Lower lobe of right lung (tissue), 2 donors: Measurements from ENCODE around the gene DDIT4L. TPM values are rescaled to one million over a fixed set of nuclear protein-coding genes. Genes with fewer than 3 reads are reported as not detected.

Experiments
- ATAC-seq, 2 donors: fragments of 200-7000 bp; cut with Tn5 transposase; one replicate each; pipeline ENCODE4 v1.9.1; 2020 to 2022; ENCODE audit warnings: mild to moderate bottlenecking in 2 of 2, moderate library complexity in 2 of 2
- DNase-seq: peaks from one replicate; pipeline ENCODE4 v3.0.0-alpha.2; 2020
- H3K27ac ChIP-seq: fragments of 200-600 bp; one replicate; pipeline ENCODE4 v1.8.0; 2022
- H3K27me3 ChIP-seq: fragments of 200-600 bp; one replicate; pipeline ENCODE4 v1.8.0; 2022; ENCODE audit warnings: low read depth
- H3K36me3 ChIP-seq: fragments of 200-600 bp; one replicate; pipeline ENCODE4 v1.8.0; 2022; ENCODE audit warnings: mild to moderate bottlenecking
- H3K4me1 ChIP-seq: fragments of 200-600 bp; one replicate; pipeline ENCODE4 v1.8.0; 2022
- H3K4me3 ChIP-seq: fragments of 200-600 bp; one replicate; pipeline ENCODE4 v1.8.0; 2022; ENCODE audit warnings: mild to moderate bottlenecking
- H3K9me3 ChIP-seq: fragments of 200-600 bp; one replicate; pipeline ENCODE4 v1.8.0; 2022
- CTCF ChIP-seq: fragments of 200-600 bp; IDR thresholded peaks from one replicate; pipeline ENCODE4 v1.8.0; 2022; ENCODE audit warnings: antibody characterized with exemption, mild to moderate bottlenecking
- intact Hi-C: fragments of 100-400 bp; cut with DNase I; formaldehyde crosslinking; loops from one replicate; pipeline ENCODE4 v1.11.0; 2022
- total RNA-seq: library from RNA; stranded (reverse); fragmentation: NEBNext Ultra II Directional; extraction: Animal tissue kit (Norgen Biotek cat#: 25700); gene quantifications from one replicate; pipeline ENCODE4 v1.2.1, GENCODE V29; 2021
- donor health status: DM: no; HTN: yes; CAD: no; lungs with severe emphysema.

Gene DDIT4L
- total RNA-seq, 1 donor from 2014 or later: 0.92 TPM

- no peak overlapping the region for H3K4me3 ChIP-seq
- TF ChIP-seq CTCF: no peak
- intact Hi-C loops: no loop called here
These were observed 24.5 kb downstream of the DDIT4L start for GRCh38 chr4:100165809-100166208.

GRCh38 chr4:100164808-100165760 is 25.2 kb downstream of the DDIT4L start:
- Histone ChIP-seq H3K27me3 (no peaks in the 10 kb centered on the region), H3K4me3 (no peak overlapping the region), H3K36me3 (no peaks in the 10 kb centered on the region), H3K27ac (no peak overlapping the region), H3K4me1 (no peaks in the 10 kb centered on the region), H3K9me3 (peaks cover 12% of the 10 kb centered on the region)
- no peak for TF ChIP-seq CTCF
- intact Hi-C loops: no loop called here
- ATAC-seq: no peak
- no peak for DNase-seq

More at GRCh38 chr4:100165809-100166208, 24.5 kb downstream of the DDIT4L start:
- Histone ChIP-seq H3K27me3 (no peaks in the 10 kb centered on the region), H3K27ac (no peak overlapping the region), H3K4me1 (no peaks in the 10 kb centered on the region), H3K9me3 (peaks cover 12% of the 10 kb centered on the region), H3K36me3 (no peaks in the 10 kb centered on the region)
- no peak for DNase-seq
- ATAC-seq: no peak

GRCh38 chr4:100162027-100162685 is 28.1 kb downstream of the DDIT4L start:
- DNase-seq (no peak), ATAC-seq (no peak)
- Histone ChIP-seq H3K9me3 (peaks cover 12% of the 10 kb centered on the region), H3K4me3 (no peak overlapping the region), H3K36me3 (no peaks in the 10 kb centered on the region), H3K27me3 (no peaks in the 10 kb centered on the region), H3K4me1 (no peaks in the 10 kb centered on the region), H3K27ac (no peak overlapping the region)
- intact Hi-C loops: no loop called here
- TF ChIP-seq CTCF: no peak

- Histone ChIP-seq H3K27me3 (no peaks in the 10 kb centered on the region), H3K27ac (no peak overlapping the region), H3K4me1 (no peaks in the 10 kb centered on the region), H3K9me3 (no peaks in the 10 kb centered on the region), H3K4me3 (no peak overlapping the region), H3K36me3 (no peaks in the 10 kb centered on the region)
- no peak for TF ChIP-seq CTCF
- intact Hi-C loops: no loop called here
- no peak for ATAC-seq
- no peak for DNase-seq
These were observed 41.1 kb downstream of the DDIT4L start for GRCh38 chr4:100149190-100149589.

- Histone ChIP-seq H3K27me3 (no peaks in the 10 kb centered on the region), H3K4me1 (no peaks in the 10 kb centered on the region), H3K9me3 (no peaks in the 10 kb centered on the region), H3K36me3 (no peaks in the 10 kb centered on the region), H3K4me3 (no peak overlapping the region), H3K27ac (no peak overlapping the region)
- intact Hi-C loops: no loop called here
- DNase-seq (no peak), ATAC-seq (no peak)
- TF ChIP-seq CTCF: no peak
These were observed 42.6 kb downstream of the DDIT4L start for GRCh38 chr4:100147684-100148083.
